Measurements from ENCODE around the gene NCAPD3. TPM values are rescaled to one million over a fixed set of nuclear protein-coding genes. Genes with fewer than 3 reads are reported as not detected.

NCAPD3 gene
- total and polyA plus RNA-seq, 2 donors (not counting 1 experiment from before 2014, with no cell fraction given): 12.9 to 32.2 TPM

DNA sequence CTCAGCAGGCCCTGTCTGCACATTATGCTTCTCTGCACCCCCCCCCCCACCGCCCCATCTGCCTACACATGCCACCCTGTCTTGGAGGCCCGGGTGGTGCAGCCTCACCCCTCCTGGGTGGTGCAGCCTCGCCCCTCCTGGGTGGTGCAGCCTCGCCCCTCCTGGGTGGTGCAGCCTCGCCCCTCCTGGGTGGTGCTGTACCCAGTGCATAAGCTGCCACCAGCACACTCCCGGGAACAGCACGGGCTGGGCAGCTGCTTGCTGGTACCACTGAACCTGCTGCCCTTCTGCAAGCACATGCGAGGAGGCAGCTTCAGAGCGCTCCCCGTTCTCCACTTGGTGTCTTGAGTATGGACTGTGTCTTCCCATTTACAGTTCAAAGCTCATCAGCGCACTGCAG is 69.3 kb downstream of the NCAPD3 start:
- Histone ChIP-seq H4K20me1 (ENCODE audit: control insufficient read depth, insufficient read depth, low read length, poor library complexity, severe bottlenecking) (no peaks in the 10 kb centered on the region), H3K27me3 (replicated peaks in 1 of 4; ENCODE audit: control extremely low read depth in 1 of 4, control insufficient read depth in 3 of 4, insufficient read depth in 4 of 4, low read length in 3 of 4) (no peaks in the 10 kb centered on the region), H3K9me3 (ENCODE audit: control extremely low read depth in 1 of 3, control insufficient read depth in 2 of 3, insufficient read depth in 1 of 3, low read length in 2 of 3) (no peaks in the 10 kb centered on the region), H3K4me3 (ENCODE audit: control extremely low read depth in 1 of 5, extremely low read depth in 1 of 5, insufficient read depth in 1 of 5, low read depth in 2 of 5, low read length in 4 of 5) (no peak overlapping the region), H2AFZ (ENCODE audit: insufficient read depth, low read depth, low read length, poor library complexity, severe bottlenecking) (no peak overlapping the region), H3K27ac (ENCODE audit: low read length in 2 of 2) (no peak overlapping the region), H3K36me3 (replicated peaks in 1 of 2; ENCODE audit: control extremely low read depth in 1 of 2, control insufficient read depth in 1 of 2, extremely low read depth in 1 of 2, insufficient read depth in 2 of 2, low read length in 1 of 2) (peaks cover 0 to 50% of the 10 kb centered on the region in 2 experiments), H3K9ac (ENCODE audit: low read length) (no peak overlapping the region), H3K4me2 (replicated peaks; ENCODE audit: low read depth, low read length, poor library complexity, severe bottlenecking) (no peak overlapping the region), H3K4me1 (ENCODE audit: control insufficient read depth in 2 of 2, insufficient read depth in 2 of 2, low read length in 2 of 2) (no peaks in the 10 kb centered on the region), H3K79me2 (ENCODE audit: control insufficient read depth, insufficient read depth, low read length) (no peaks in the 10 kb centered on the region)
- DNase-seq (no peak), ATAC-seq (ENCODE audit: low read depth) (no peak)
- WGBS (ENCODE audit: insufficient coverage): 100% methylated on average over 6 of the region's 11 CpGs
- POLR2A ChIA-PET: no interaction called here
- CTCF ChIA-PET: no interaction called here
- Mint-ChIP-seq H3K4me3 (no peak overlapping the region), H3K9me3 (ENCODE audit: insufficient read depth) (no peaks in the 10 kb centered on the region), H3K27me3 (no peaks in the 10 kb centered on the region), H3K4me1 (no peaks in the 10 kb centered on the region), H3K27ac (no peak overlapping the region)
- intact Hi-C loops (cut with micrococcal nuclease): no loop called here
- TF ChIP-seq, protein P1, sequence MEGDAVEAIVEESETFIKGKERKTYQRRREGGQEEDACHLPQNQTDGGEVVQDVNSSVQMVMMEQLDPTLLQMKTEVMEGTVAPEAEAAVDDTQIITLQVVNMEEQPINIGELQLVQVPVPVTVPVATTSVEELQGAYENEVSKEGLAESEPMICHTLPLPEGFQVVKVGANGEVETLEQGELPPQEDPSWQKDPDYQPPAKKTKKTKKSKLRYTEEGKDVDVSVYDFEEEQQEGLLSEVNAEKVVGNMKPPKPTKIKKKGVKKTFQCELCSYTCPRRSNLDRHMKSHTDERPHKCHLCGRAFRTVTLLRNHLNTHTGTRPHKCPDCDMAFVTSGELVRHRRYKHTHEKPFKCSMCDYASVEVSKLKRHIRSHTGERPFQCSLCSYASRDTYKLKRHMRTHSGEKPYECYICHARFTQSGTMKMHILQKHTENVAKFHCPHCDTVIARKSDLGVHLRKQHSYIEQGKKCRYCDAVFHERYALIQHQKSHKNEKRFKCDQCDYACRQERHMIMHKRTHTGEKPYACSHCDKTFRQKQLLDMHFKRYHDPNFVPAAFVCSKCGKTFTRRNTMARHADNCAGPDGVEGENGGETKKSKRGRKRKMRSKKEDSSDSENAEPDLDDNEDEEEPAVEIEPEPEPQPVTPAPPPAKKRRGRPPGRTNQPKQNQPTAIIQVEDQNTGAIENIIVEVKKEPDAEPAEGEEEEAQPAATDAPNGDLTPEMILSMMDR (IDR thresholded peaks at IDR 0.05): no peak
- no peak for TF ChIP-seq EZH2 (IDR thresholded peaks at IDR 0.05; ENCODE audit: borderline replicate concordance, insufficient read depth, low read depth, low read length, poor library complexity, severe bottlenecking)

- ChIA-PET POLR2A (no interaction called here), CTCF (interaction anchor here (2.0 kb wide), 1 partner anchor 103 kb away, joined by 7 read pairs; no protein-coding TSS in a partner anchor)
- H2AFZ ChIP-seq (ENCODE audit: insufficient read depth, low read depth, low read length, poor library complexity, severe bottlenecking): no peak overlapping the region
- WGBS (ENCODE audit: insufficient coverage): 98% methylated on average over 30 of the region's 30 CpGs
- intact Hi-C loops (cut with micrococcal nuclease): no loop called here
- no peaks in the 10 kb centered on the region for H3K79me2 ChIP-seq (ENCODE audit: control insufficient read depth, insufficient read depth, low read length)
- peaks cover 0 to 50% of the 10 kb centered on the region in 2 experiments for H3K36me3 ChIP-seq (replicated peaks in 1 of 2; ENCODE audit: control extremely low read depth in 1 of 2, control insufficient read depth in 1 of 2, extremely low read depth in 1 of 2, insufficient read depth in 2 of 2, low read length in 1 of 2)
- H3K4me3 Mint-ChIP-seq: no peak overlapping the region
- H3K4me1 ChIP-seq (ENCODE audit: control insufficient read depth in 2 of 2, insufficient read depth in 2 of 2, low read length in 2 of 2): no peaks in the 10 kb centered on the region
- no peak for ATAC-seq (ENCODE audit: low read depth)
- H3K27ac Mint-ChIP-seq: no peak overlapping the region
- H3K9me3 ChIP-seq (ENCODE audit: control extremely low read depth in 1 of 3, control insufficient read depth in 2 of 3, insufficient read depth in 1 of 3, low read length in 2 of 3): no peaks in the 10 kb centered on the region
- TF ChIP-seq EZH2 (IDR thresholded peaks at IDR 0.05; ENCODE audit: borderline replicate concordance, insufficient read depth, low read depth, low read length, poor library complexity, severe bottlenecking): no peak
- TF ChIP-seq, protein P1 (IDR thresholded peaks at IDR 0.05): no peak
- no peaks in the 10 kb centered on the region for H3K4me1 Mint-ChIP-seq
- H3K9me3 Mint-ChIP-seq (ENCODE audit: insufficient read depth): no peaks in the 10 kb centered on the region
- H3K27me3 Mint-ChIP-seq: no peaks in the 10 kb centered on the region
- no peaks in the 10 kb centered on the region for H3K27me3 ChIP-seq (replicated peaks in 1 of 4; ENCODE audit: control extremely low read depth in 1 of 4, control insufficient read depth in 3 of 4, insufficient read depth in 4 of 4, low read length in 3 of 4)
- DNase-seq: no peak
- no peak overlapping the region for H3K9ac ChIP-seq (ENCODE audit: low read length)
- H4K20me1 ChIP-seq (ENCODE audit: control insufficient read depth, insufficient read depth, low read length, poor library complexity, severe bottlenecking): no peaks in the 10 kb centered on the region
- no peak overlapping the region for H3K27ac ChIP-seq (ENCODE audit: low read length in 2 of 2)
- H3K4me3 ChIP-seq (ENCODE audit: control extremely low read depth in 1 of 5, extremely low read depth in 1 of 5, insufficient read depth in 1 of 5, low read depth in 2 of 5, low read length in 4 of 5): no peak overlapping the region
- H3K4me2 ChIP-seq (replicated peaks; ENCODE audit: low read depth, low read length, poor library complexity, severe bottlenecking): no peak overlapping the region
Measured at GRCh38 chr11:134153147-134153905, 70.4 kb downstream of the NCAPD3 start.
